Skeletal muscle tissue (tissue), 4 donors: ENCODE measurements around the gene CTTN. TPM values are rescaled to one million over a fixed set of nuclear protein-coding genes. Genes with fewer than 3 reads are reported as not detected.

Experiments
- H3K27ac ChIP-seq: one replicate; pipeline ENCODE4 v1.7.0; 2013; ENCODE audit warnings: mild to moderate bottlenecking, low read depth, low read length, inconsistent platforms
- H3K27me3 ChIP-seq, 3 donors: one replicate each; pipeline ENCODE4 v1.7.0; 2013; ENCODE audit warnings: low read length in 3 of 3; ENCODE audit not compliant: control insufficient read depth in 3 of 3, insufficient read depth in 3 of 3
- H3K36me3 ChIP-seq, 3 donors: one replicate each; pipeline ENCODE4 v1.7.0; 2013; ENCODE audit warnings: low read length in 3 of 3; ENCODE audit not compliant: control insufficient read depth in 3 of 3, insufficient read depth in 3 of 3
- H3K4me1 ChIP-seq, 3 donors: one replicate each; pipeline ENCODE4 v1.7.0; 2013; ENCODE audit warnings: low read length in 3 of 3, mild to moderate bottlenecking in 3 of 3; ENCODE audit not compliant: control insufficient read depth in 3 of 3, insufficient read depth in 3 of 3
- H3K4me3 ChIP-seq, 3 donors: one replicate each; pipeline ENCODE4 v1.7.0; 2013; ENCODE audit warnings: low read length in 3 of 3
- H3K9ac ChIP-seq, 3 donors: one replicate each; pipeline ENCODE4 v1.7.0; 2013; ENCODE audit warnings: low read length in 3 of 3, mild to moderate bottlenecking in 3 of 3, moderate library complexity in 2 of 3, low read depth in 1 of 3
- H3K9me3 ChIP-seq, 3 donors: one replicate each; pipeline ENCODE4 v1.7.0; 2013; ENCODE audit warnings: low read length in 3 of 3; ENCODE audit not compliant: control insufficient read depth in 3 of 3
- total RNA-seq: library from RNA; depleted of rRNA; stranded (reverse); fragments of >200 nt; gene quantifications from one replicate; pipeline ENCODE4 v1.2.3, GENCODE V29; 2014
- donor health status: Osteomylitis.

Gene CTTN
- total RNA-seq, 1 donor from 2014 or later, result 71.5 TPM

DNA sequence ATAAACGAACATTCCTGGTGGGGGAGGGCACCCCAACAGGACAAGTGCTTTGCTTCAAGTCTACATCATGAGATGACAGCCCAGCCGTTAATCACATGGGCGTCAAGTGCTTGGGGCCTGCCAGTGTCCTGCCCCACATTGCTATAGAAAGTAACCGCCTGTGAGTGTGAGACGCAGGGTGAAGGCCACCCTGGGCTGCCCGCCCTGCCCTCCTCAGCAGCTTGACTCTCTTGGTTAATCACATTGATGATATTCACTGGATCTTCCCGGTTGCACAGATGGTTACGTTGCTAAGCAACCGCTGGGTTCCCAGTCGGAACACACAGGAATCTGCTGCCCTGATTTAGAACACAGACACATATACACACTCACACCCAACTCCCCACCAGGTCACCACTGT, 79.3 kb downstream of the CTTN start:
- no peaks in the 10 kb centered on the region for H3K9me3 ChIP-seq
- H3K4me1 ChIP-seq, result peaks cover 11 to 15% (median 12%) of the 10 kb centered on the region in 3 donors
- H3K27me3 ChIP-seq, result peaks cover 0 to 4% (median 0%) of the 10 kb centered on the region in 3 donors
- H3K4me3 ChIP-seq, result no peak overlapping the region
- H3K9ac ChIP-seq, result no peak overlapping the region
- H3K27ac ChIP-seq, result no peak overlapping the region
- no peaks in the 10 kb centered on the region for H3K36me3 ChIP-seq

DNA sequence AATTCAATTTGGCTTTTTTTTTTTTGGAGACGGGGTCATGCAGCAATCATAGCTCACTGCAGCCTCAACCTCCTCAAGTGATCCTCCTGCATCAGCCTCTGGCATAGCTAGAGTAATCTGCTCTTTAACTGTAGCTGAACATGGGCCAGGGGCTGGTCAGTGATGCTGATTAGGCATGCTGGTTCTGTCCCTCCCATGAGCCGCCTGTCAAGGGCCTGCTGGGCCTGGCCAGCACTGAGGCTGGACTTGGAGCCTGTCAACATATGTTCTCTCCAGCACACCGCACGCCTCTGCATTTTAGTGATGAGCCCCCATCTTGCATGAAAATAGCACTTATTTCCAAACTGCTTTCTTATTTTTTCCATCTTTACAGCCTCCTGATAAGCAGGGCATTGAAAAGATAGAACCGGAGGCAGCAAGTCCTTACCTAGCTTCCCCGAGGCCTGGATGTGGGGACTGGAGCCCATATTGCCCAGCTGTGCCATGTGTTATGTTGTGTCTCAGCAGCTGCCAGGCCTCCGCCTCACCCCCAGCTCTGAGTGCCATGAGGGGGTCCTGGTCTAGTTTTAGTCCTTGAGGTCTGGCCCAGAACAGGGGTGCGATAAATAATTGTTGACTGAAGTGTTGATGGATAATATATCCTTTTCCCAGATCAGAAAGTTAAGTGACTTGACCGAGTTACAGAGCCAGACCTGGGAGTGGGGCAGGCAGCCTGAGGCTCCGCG, 80.0 kb downstream of the CTTN start:
- Histone ChIP-seq H3K4me1 (peaks cover 17 to 22% (median 18%) of the 10 kb centered on the region in 3 donors), H3K36me3 (no peaks in the 10 kb centered on the region), H3K27me3 (peaks cover 0 to 4% (median 0%) of the 10 kb centered on the region in 3 donors), H3K27ac (no peak overlapping the region), H3K9ac (no peak overlapping the region), H3K9me3 (no peaks in the 10 kb centered on the region), H3K4me3 (no peak overlapping the region)

DNA sequence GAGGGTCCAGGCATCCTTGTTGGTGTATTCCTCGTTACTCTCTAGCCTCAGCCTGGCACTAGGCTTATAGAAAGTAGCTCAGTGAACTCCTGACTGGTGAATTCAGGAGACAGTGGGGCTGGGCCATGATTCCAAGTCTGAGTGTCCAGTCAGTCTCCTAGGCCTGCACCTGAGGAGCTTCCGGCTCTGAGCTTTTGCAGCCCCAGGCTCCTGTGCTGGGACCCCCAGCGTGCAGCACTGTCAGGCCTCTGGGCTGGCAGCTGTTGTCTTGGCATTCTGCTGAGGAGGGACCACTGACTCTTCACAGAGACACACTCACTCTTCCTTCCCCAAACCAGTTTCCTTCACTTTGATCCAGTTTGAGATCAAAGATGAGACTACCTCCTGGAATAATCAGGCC, 82.4 kb downstream of the CTTN start:
- Histone ChIP-seq H3K4me3 (no peak overlapping the region), H3K4me1 (peaks cover 17 to 26% (median 20%) of the 10 kb centered on the region in 3 donors), H3K9me3 (no peaks in the 10 kb centered on the region), H3K27ac (no peak overlapping the region), H3K9ac (no peak overlapping the region), H3K36me3 (no peaks in the 10 kb centered on the region), H3K27me3 (peaks cover 0 to 7% (median 0%) of the 10 kb centered on the region in 3 donors)

DNA sequence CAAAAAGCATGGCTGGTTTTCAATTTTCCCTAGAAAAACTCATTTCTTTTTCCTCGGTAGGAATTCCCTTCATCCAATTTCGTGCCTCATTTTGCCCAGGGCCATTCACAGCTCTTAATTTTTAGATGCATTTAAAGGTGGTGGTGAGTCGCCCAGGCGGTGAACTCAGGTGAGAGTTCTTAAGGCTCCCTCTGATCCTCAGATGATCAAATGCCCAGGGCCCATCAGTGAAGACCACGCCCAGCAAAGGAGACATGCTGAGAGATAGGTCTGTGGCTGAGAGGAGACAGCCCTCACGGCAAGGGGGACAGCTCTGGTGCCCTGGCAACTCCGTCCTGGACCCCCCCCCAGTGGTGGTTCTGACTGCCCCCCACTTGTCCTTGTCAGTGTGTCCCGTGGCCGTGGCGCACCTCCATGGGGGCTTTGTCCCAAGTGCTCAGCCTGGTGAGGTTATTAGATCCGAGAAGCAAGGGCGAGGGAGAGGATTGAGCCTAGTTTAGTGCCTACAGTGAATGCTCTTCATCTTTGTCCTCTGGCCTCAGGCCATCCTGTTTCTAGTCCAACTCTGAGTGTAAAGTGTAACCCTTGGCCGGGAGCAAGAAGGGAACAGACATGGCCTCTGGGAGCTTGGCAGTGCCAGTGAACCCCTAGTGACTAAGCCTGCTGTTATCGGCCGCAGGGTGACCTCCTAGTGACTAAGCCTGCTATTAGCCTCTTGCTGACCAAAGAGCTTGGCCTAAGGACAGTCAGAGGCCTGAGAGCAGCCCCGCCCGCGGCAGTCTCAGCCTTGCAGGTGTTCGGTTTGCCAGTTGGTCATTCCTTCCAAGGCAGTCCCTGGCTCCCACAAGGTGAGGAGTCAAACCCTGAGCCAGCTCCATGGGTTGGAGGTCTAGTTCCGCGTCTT, 83.5 kb downstream of the CTTN start:
- H3K9ac ChIP-seq, result peak overlapping the region; percentile 63 to 77 (median 75)
- H3K9me3 ChIP-seq, result no peaks in the 10 kb centered on the region
- H3K27ac ChIP-seq, result peak overlapping the region; percentile 97
- H3K27me3 ChIP-seq, result peaks cover 0 to 3% (median 0%) of the 10 kb centered on the region in 3 donors
- H3K36me3 ChIP-seq, result no peaks in the 10 kb centered on the region
- peaks cover 17 to 26% (median 20%) of the 10 kb centered on the region in 3 donors for H3K4me1 ChIP-seq
- H3K4me3 ChIP-seq, result peak overlapping the region; percentile 20 to 58 (median 54)

DNA sequence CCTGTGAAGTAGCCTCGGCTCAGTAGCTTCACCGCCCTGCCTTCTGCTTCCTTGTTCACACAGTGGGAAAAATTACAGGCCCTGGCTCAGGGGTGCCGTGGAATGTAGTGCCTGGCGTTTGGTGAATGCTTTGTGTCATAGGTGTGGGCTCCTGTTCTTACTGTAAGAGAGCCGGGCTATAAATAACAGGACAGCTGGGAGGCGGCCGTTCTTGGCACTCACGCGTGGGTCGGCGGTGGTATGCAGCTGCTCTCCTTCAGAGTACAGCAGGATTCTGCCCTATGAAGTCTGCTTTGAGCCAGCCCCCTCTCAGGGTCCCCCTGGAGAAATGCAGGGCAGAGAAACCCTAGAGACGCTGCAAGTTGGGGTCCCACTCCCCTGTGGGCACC, 84.2 kb downstream of the CTTN start:
- peak overlapping the region; percentile 97 for H3K27ac ChIP-seq
- H3K4me3 ChIP-seq, result peak overlapping the region in 2 of 3 donors; percentile 54 to 56
- H3K27me3 ChIP-seq, result peaks cover 0 to 3% (median 0%) of the 10 kb centered on the region in 3 donors
- H3K36me3 ChIP-seq, result no peaks in the 10 kb centered on the region
- H3K9ac ChIP-seq, result peak overlapping the region; percentile 63 to 77 (median 75)
- peaks cover 17 to 26% (median 20%) of the 10 kb centered on the region in 3 donors for H3K4me1 ChIP-seq
- H3K9me3 ChIP-seq, result no peaks in the 10 kb centered on the region

DNA sequence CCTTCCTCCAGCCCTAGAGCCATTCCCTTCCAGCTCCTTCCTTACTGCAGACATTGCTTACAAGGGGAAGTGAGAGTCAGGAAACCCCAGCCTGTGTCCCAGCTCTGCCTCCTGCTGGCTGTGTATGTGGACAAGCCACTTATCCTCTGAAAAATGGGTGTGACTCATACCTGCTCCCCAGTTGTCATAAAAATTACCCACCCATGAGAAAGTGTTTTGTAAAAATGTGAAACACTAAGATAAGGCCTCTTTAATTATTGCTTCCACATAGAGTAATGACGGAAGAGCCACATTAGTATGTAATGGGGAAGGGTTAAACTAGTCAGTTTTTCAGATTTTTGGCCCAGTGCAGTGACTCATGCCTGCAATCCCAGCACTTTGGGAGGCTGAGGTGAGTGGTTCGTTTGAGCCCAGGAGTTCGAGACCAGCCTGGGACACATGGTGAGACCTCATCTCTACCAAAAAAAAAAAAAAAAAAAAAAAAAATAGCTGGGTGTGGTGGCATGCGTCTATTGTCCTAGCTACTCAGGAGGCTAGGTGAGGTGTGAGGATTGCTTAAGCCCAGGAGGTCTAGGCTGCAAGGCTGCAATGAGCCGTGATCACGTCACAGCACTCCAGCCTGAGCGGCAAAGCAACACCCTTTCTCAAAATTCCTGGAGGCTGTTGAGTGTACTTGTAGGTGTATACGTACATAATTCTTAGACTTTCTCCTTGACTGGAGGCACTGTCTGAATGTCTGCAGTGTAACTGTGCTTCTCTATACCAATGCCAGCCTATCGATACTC, 84.9 kb downstream of the CTTN start:
- H3K4me1 ChIP-seq, result peaks cover 17 to 26% (median 20%) of the 10 kb centered on the region in 3 donors
- H3K36me3 ChIP-seq, result no peaks in the 10 kb centered on the region
- peaks cover 0 to 3% (median 0%) of the 10 kb centered on the region in 3 donors for H3K27me3 ChIP-seq
- peak overlapping the region in 2 of 3 donors; percentile 24 to 56 for H3K4me3 ChIP-seq
- peak overlapping the region; percentile 97 for H3K27ac ChIP-seq
- H3K9me3 ChIP-seq, result no peaks in the 10 kb centered on the region
- peak overlapping the region in 1 of 3 donors; percentile 77 for H3K9ac ChIP-seq

DNA sequence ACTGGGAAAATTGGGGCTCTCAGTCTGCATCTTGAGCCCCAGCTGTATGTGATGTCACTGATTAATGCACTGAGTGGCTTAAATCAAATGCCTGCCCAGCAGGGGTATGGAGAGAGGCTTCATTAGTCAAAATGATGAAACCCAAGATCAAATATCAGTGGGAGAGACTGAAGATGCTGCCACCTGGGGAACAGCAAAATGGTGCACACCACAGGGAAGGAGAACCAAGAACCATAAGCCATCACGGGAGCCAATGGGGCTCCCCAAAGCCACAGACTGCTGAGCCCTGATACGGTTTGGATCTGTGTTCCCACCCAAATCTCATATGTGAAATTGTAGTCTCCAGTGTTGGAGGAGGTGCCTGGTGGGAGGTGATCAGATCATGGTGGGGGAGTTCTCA, 85.6 kb downstream of the CTTN start:
- Histone ChIP-seq H3K4me3 (no peak overlapping the region), H3K9ac (no peak overlapping the region), H3K27me3 (peaks cover 0 to 3% (median 0%) of the 10 kb centered on the region in 3 donors), H3K9me3 (no peaks in the 10 kb centered on the region), H3K36me3 (no peaks in the 10 kb centered on the region), H3K27ac (no peak overlapping the region), H3K4me1 (peaks cover 17 to 26% (median 20%) of the 10 kb centered on the region in 3 donors)

DNA sequence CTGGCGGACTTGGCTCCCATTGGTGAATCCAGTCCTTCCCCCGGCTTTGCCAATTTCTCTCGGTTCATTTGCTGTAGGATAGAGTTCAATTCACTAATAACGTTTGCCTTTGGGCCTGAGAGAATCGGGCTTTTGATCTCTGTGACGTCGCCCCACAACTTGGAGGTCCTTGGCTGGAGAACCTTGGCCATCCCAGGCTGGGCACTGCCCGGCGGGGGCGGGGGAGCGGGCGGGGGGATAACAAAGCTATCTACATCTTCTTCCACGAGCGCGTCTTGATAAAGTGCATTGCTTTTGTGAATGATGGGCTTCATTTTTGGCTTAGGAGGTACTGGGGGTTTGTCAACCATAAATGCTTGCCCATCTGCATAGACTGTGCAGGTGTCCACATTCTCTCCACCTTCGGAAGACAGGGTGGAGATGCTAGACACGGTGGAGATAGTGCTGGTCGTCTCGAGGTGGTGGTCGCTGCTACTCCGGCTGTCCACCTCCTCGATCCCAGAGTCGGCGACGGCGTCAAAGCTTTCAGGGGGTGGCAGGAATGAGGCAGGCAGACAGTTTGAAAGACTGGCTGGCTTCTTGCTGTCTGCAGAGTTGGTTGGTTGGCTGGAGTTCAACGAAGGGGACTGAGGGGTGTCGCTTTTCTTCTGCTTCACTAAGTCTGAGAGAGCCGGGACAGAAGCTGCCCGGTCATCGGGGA, 87.1 kb downstream of the CTTN start:
- no peaks in the 10 kb centered on the region for H3K36me3 ChIP-seq
- H3K4me3 ChIP-seq, result no peak overlapping the region
- H3K9ac ChIP-seq, result no peak overlapping the region
- peaks cover 0 to under 1% (median 0%) of the 10 kb centered on the region in 3 donors for H3K9me3 ChIP-seq
- H3K27me3 ChIP-seq, result peaks cover 0 to 3% (median 0%) of the 10 kb centered on the region in 3 donors
- no peak overlapping the region for H3K27ac ChIP-seq
- H3K4me1 ChIP-seq, result peaks cover 17 to 26% (median 20%) of the 10 kb centered on the region in 3 donors

DNA sequence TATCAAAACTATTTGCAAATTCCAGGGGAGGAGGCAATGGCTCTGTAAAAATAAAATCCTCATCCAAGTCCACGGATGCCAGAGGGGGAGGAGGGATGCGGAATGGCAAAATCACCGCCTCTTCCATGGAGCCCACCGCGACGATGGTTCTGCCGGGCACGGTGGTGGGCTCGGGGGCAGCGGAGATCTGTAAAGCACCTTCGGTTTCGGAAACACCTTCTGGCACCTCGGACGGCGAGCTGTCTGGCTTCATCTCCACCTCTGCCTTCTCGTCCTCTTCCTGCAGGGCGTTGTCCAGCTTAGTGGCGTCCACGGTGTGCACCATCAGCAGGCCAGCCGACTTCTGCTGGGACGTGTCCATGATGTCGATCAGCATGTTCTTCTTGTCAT, 87.7 kb downstream of the CTTN start:
- H3K4me3 ChIP-seq, result no peak overlapping the region
- H3K36me3 ChIP-seq, result no peaks in the 10 kb centered on the region
- H3K9me3 ChIP-seq, result peaks cover 0 to 6% (median 2%) of the 10 kb centered on the region in 3 donors
- H3K27ac ChIP-seq, result no peak overlapping the region
- no peak overlapping the region for H3K9ac ChIP-seq
- peaks cover 17 to 26% (median 20%) of the 10 kb centered on the region in 3 donors for H3K4me1 ChIP-seq
- peaks cover 0 to 3% (median 0%) of the 10 kb centered on the region in 3 donors for H3K27me3 ChIP-seq
